Endothelial cell of hepatic sinusoid (primary cell): ENCODE measurements around the gene CNNM3.

Source experiments
- in situ Hi-C: cut with HindIII; loops from 2 replicates; pipeline ENCODE4 v1.10.0; 2017; ENCODE audit warnings: low sequenced_read_pairs

Gene CNNM3

DNA sequence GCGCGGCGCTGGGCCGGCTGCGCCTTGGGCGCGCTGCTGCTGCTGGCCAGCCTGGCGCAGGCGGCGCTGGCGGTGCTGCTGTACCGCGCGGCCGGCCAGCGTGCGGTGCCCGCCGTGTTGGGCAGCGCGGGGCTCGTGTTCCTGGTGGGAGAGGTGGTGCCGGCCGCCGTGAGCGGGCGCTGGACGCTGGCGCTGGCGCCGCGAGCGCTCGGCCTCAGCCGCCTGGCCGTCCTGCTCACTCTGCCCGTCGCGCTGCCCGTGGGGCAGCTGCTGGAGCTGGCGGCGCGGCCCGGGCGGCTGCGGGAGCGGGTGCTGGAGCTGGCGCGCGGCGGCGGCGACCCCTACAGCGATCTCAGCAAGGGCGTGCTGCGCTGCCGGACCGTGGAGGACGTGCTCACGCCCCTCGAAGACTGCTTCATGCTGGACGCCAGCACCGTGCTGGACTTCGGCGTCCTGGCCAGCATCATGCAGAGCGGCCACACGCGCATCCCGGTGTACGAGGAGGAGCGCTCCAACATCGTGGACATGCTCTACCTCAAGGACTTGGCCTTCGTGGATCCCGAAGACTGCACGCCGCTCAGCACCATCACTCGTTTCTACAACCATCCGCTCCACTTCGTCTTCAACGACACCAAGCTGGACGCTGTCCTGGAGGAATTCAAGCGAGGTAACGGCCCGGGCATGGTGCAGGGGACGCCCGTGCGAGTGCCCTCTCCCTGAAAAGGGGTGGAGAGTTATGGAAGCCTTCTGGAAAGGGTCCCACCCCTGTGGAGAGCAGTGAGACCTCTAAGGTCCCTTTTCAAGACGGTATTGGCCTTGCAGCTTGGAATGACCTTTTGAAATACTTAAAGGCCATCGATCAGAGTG, 1.0 kb downstream of the CNNM3 start:
- in situ Hi-C loops, result no loop called here

DNA sequence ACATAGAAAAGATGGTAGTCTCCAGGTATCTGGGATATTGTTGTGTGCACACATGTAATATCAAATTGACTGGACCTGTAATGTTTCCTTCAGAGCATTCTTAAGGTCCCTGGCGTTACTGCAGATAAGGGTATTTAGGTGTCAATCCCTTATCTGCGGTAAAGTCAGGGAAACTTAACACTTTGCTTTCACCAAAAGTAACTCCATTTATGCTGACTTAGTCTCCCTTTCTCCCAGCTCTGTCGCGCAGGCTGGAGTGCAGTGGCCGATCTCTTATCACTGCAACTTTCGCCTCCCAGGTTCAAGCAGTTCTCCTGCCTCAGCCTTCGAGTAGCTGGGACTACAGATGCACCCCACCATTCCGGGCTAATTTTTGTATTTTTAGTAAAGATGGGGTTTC, 1.8 kb downstream of the CNNM3 start:
- in situ Hi-C loops, result no loop called here

DNA sequence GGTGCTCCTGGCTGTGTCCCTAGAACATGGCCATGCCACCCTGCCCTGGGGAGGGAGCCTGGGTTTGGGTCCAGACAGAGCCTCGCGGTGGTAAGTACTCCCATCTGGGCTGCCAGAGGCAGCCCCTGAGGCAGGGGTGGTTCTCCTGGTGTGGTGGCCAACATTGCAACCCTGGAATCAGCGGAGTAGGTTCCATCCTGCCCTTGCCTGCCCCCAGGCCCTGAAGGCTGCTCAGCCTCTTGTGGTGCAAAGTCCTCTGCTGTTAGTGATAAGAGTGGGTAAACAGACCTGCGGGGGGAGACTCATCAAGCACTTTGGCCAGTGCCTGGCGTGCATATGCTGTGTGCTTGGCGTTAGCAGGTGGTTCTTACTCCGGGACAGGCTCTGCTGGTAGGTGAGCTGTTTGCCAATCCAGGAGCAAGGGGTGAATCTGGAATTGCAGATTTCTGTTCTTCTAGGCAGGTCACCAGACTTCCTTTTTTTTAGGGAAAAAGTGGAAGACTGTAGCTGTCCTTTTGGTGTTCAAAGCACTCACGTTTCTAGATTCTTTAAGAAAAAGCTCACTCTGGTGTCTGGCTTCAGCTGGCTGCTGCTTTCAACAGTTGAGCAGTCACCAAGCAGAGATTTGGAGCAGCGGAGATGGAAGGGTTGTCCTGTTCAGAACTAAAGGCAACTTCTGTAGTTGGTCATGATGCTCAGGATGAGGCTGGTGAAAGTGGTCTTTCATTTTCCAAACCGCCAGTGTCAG, 3.2 kb downstream of the CNNM3 start:
- in situ Hi-C loops, result no loop called here

DNA sequence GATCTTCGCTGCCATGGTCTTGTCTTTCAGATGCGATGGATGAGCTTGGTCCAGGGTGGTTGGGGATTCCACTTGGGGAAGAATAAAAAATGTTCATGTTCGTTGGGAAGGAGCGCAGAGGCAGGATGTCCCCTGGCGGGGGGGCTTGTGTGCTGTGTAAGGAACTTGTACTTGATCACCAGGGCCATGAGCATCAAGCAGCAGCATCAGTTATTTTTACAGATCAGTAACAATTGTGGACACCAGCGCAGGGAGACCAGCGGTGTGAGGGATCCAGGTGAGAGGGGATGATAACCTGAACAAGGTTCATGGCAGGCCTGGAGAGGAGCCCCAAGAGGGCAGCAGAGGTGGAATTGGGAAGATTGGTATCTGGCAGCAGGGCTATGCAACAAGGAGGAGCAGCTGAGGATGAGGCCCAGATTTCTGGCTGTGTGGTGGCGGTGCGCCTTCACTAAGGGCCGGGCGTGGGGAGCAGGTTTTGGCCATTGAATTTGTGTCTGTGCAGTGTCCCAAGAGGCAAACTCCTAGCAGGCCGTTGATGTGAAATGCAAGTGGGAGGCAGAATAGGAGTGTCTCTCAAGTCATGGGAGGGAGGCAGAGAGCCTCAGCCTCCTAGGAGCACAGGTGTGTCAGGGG, 3.9 kb downstream of the CNNM3 start:
- in situ Hi-C loops, result no loop called here

DNA sequence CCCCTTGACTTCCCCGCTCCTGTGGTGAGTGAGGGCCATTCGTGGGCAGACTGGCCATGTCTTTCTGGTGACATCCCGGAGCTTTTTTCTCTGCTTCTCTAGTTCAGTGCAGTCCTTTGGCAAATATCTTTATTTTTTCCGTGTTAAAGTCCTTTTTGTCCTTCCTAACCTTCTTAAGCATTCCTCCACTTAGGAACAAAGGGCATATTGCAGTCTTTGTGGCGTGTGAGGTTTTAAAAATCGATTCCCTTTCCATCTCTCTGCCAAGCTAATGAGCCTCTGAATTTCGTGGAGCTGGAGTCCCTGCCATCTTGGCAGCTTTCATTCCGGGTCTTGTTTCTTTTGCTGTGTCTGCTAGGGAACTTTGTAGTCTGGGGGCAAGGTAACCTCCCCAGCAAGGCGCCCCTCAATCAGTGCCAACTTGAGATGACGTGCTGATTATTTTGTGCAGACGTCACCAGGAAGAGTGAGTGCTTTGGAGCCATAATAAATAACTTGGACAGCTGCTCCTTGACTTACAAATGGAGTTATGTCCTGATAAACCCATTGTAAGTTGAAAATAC, 5.1 kb downstream of the CNNM3 start:
- in situ Hi-C loops, result no loop called here

DNA sequence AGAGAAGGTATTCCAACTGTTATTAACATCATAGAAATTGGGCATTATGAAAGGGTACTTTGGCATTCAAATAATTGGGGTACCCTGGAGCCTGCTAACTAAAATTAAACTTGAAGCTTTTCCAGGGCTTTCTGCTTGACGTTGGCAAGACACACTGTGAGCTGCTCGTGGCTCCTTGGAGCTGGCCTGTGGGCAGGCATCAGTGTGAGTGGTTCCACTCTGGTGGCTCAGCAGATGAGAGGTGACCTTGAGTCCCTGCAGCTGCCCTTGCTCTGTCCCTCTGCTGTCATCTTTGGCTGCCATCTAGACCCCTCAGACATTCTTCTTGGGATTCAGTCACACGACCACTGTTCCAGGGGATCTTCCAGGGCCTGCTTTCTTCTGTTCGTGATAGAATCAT, 6.7 kb downstream of the CNNM3 start:
- in situ Hi-C loops, result no loop called here

DNA sequence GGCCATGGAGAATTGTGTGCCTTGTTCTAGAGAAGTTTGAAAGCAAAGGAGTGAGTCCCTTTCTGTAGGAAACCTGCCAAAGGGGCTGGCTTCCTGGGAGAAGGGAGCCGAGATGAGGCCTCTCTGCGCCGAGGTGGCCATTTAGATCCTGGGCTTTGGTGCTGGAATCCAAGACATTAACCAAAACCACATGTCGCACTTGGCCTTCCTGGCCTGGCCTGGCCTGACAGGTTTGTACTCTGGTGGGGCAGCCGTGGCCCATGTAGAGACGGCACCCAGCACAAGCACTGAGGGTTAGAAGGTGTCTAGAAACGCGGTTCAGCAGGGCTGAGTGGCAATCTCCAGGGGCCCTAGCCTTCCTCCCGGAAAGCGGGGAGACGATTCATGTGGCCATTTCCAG, 7.1 kb downstream of the CNNM3 start:
- in situ Hi-C loops, result no loop called here

DNA sequence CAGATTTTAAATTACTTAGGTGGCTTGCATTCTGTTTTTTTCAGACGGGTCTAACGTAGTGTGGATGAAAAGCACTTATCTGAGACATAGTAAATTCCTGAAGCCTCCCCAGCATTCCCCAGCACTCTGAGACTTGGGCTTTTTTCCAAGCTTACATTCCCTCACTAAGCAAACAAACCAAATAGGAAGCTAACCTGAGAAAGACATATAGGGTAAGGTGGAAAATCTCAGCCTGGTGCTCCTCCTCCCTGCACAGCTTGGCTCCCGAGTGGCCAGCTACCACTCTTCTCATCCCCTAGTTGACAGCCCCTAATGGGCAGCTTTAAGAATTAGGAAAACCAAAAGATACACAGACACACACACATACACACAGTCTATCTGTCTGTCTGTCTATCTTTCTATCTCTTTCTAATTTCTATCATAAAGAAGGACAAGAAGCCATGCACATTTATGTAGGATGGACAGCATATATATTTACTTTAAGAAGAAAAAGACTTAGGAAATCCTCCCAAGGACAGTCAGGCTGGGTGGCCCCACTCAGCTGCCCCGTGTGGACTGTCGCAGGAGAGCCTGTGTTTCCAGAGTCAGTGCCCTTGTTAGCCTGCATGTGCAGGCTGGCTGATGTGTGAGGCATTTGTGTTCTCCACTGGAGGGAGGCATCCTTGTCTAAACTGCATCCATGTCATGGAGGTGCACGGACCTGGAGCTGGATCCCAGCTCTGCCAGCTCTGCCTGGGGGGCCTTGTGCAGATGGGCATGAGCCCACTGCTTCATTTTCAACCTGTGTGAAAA, 8.2 kb downstream of the CNNM3 start:
- in situ Hi-C loops, result no loop called here

DNA sequence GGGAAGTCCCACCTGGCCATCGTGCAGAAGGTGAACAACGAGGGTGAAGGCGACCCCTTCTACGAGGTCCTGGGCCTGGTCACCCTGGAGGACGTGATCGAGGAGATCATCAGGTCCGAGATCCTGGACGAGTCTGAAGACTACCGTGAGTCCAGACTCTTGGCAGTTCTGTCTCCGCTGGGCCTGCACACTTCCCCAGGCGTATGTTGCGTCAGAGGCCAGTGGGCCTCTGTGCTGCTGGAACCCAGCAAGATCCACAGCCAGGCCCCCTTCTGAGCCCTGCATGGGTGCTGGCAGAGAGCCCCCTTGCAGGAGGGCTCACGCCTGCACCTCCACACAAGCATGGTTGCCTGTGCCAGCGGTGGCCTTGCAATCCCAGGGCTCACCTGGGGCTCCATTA, 9.0 kb downstream of the CNNM3 start:
- in situ Hi-C loops, result no loop called here

DNA sequence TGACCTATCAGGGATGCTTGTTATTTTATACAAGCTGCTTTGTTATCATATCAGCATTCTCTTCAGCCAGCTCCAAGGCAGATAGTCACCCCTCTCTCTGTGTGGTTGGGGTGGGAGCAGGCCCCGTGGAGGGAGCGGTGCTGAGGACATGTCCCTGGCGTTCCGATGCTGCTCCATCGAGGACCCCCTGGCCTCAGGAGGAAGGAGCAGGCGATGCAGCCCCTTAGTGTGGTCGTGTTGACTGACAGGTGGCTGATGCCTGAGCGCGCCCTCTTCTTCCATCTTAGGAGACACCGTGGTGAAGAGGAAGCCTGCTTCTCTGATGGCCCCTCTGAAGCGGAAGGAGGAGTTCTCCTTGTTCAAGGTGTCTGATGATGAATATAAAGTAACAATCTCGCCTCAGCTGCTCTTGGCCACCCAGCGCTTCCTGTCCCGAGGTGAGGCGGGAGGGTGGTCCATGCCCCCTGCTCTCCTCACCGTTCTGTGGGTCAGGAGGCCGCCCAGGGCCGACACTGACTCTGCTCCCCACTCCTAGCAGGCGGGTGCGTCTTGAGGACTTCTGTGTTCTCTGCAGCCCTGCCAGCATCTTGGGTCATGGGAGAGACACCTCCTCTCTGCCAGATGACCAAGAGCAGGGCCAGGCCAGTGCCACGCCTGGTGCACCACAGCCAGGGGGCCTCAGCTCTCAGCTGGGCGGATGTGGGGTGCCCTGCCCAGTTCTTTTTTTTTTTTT, 10.6 kb downstream of the CNNM3 start:
- in situ Hi-C loops, result no loop called here

DNA sequence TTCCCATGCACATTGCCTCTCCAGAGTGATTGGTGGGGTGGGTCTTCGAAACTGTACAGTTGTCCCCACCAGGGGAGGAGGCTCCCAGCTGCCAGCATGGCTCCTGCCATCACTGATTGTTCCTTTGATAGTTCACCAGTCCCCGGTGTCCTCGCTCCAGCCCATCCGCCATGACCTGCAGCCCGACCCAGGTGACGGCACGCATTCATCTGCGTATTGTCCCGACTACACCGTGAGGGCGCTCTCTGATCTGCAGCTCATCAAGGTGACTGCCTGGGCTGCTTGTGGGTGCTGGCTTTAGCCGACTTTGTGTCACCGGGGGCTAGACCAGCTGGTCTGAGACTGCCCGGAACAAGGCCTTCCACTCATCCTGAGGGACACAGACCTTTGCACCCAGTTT, 12.4 kb downstream of the CNNM3 start:
- in situ Hi-C loops, result no loop called here

DNA sequence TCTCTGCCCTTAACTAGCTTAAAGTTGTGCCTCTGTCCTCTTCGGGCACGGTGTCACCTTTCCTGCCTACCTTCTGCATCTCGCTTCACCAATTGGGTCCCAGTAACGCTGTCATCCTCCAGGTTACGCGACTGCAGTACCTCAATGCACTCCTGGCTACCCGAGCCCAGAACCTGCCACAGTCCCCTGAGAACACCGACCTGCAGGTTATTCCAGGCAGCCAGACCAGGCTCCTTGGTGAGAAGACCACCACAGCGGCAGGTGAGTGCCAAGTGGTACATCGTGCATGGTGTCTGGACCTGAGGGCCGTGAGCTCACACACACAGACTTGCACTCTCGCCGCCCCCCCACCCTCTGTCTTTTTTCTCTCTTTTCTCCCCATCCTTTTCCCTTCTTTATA, 12.8 kb downstream of the CNNM3 start:
- in situ Hi-C loops, result no loop called here

DNA sequence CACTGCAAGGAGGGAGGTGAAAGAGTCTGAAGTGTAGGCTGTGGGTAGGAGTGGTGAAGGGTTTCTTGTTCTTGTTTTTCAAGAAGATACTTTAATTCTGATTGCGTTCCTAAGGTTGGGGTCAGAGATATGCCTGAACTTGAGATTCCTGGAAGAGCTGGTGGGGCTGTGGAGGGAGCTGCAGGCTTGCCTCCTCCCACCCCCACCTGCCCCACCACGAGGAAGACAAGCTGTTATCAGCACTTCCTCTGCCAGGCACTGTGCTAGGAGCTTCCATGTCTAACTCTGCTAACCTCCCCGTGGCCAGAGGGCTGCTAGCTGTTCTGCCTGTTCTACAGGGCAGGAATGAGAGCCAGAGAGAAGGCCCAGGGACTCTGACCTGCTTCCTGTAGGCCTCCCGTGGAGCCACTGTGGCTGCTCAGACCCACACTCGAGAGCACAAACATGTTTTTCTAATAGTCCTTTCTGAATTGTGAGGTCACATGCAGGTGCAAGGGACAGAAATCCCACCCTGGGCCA, 14.0 kb downstream of the CNNM3 start:
- in situ Hi-C loops, result no loop called here

DNA sequence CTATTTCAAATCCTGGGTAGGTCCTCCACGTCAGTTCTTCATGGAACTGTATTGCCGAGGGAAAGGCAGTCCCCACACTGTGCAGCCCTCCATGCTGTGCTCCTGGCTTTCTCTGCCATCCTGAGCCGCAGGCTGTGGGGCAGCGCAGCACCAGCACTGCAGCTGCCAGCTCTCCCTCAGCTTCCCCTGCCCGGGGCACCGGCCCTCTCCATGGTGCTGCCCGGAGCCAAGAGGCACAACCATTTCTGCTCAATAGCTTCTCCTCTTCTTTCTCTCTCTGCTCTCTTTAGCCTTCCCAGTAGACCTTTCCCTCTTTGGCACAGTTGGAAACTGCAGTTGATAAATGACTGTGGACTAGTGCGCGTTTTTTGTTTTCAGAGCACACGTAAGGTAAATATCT, 15.6 kb downstream of the CNNM3 start:
- in situ Hi-C loops, result no loop called here

DNA sequence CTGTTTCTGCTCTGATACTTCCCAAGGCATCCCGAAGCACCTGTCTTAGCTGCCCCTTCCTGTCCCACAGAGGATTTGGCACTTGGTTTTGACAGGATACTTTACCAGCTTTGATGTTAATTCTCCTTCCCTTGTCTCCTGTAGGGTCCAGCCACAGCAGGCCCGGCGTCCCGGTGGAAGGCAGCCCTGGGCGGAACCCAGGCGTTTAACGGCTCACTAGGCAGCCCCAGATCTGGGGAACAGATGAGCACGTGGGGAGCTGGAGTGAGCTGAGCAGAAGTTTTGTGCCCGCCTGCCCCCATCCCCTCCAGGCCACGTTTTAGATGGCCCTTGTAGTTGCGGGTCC, 16.3 kb downstream of the CNNM3 start:
- in situ Hi-C loops, result no loop called here

DNA sequence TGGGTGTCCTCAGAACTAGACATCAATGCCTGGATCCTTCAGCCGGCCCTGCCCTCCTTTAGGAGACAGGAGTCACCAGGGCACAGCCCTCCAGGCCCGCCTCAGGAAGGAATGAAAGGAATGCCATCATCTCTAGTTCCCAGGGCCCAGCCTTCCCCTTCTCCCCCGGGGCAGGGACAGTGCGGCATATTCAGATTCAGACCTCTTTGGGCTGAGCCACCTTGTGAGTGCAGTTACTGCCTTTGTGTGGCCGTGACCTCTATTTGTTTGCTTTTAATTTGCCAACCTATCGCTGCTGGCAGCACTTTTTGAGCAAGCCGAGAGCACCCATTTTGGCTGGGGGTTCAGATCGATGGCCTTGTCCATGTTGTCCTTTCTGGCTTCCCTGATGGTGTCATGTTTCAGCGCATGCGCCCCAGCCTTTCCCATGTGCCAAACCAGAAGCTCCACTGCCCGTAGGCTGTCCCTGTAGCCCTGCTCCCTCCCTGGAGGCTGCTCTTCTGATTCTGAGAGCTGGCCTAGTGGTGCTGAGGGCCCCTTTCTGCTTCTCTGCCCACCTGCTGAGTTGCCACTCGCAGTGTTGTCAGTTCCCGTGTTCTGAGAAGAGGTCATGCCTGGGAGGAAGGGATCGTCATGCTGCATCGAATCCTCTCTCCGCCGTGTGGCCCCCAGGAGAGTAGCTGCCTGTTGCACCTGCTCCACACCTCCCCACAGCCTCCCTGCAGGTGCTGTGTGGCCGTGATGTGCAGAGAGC, 16.9 kb downstream of the CNNM3 start:
- in situ Hi-C loops, result no loop called here

DNA sequence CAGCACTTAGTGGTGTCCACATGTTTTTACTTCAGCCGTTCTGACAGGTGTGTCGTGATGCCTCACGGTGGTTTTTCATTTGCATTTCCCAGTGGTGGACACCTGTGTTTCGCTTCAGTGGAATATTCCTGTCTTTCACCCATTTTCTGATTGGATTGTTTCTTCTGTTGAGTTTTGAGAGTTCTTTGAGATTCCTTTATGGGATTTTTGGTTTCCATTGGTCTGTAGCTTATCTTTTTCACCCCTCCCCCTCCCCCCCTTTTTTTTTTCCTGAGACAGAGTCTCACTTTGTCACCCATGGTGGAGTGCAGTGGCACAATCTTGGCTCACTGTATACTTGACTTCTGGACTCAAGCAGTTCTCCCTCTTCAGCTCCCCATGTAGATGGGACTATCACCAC, 19.8 kb downstream of the CNNM3 start:
- in situ Hi-C loops, result no loop called here

DNA sequence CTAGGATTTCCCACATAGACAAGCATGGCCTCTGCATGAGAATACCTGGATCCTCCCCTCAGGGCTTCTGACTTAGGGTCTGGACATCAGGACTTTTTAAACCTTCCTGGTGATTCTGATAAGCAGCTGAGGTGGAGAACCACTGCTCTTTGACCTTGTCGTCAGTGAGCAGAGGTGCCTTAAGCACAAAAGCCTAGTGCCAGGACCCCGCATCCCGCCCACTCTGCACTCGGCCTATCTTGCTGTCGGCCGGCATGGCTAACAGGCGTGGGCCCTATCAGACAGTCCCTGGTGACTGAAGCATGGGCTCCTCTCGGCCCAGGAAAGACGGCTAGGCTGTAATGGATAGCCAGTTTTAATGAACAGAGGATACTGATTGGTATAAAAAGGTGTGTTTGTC, 21.5 kb downstream of the CNNM3 start:
- in situ Hi-C loops, result no loop called here
